ENCODE results near the gene GAB4.
"Not testable (repeated sequence)": the region's sequence is repeated elsewhere in the genome, so short reads cannot be mapped to it uniquely, and the experiment has no call there.

The GAB4 gene

GRCh38 chr22:16933291-16934282 lies 74.4 kb downstream of the GAB4 start:
- in situ Hi-C loops (cut with MboI; ENCODE audit: low pct_unique_long_range_greater_than_20kb, low sequenced_read_pairs), result loop anchor here (25.0 kb wide), 2 partner anchors 254 to 554 kb away; no protein-coding TSS in a partner anchor

GRCh38 chr22:16932577-16932976 lies 75.4 kb downstream of the GAB4 start:
- in situ Hi-C loops (cut with MboI; ENCODE audit: low pct_unique_long_range_greater_than_20kb, low sequenced_read_pairs), result loop anchor here (25.0 kb wide), 2 partner anchors 255 to 555 kb away; no protein-coding TSS in a partner anchor
- no peak for DNase-seq

More at GRCh38 chr22:16933291-16934282, 74.4 kb downstream of the GAB4 start:
- DNase-seq, result no peak

- in situ Hi-C loops (cut with MboI; ENCODE audit: low pct_unique_long_range_greater_than_20kb, low sequenced_read_pairs), result loop anchor here (25.0 kb wide), 2 partner anchors 262 to 562 kb away; no protein-coding TSS in a partner anchor
- DNase-seq, result no peak
Observed at GRCh38 chr22:16925407-16925966, 82.5 kb downstream of the GAB4 start.

GRCh38 chr22:16922706-16923105 lies 85.3 kb downstream of the GAB4 start:
- in situ Hi-C loops (cut with MboI; ENCODE audit: low pct_unique_long_range_greater_than_20kb, low sequenced_read_pairs), result no loop called here
- peak; percentile 5 for DNase-seq

- in situ Hi-C loops (cut with MboI; ENCODE audit: low pct_unique_long_range_greater_than_20kb, low sequenced_read_pairs), result no loop called here
- peak; percentile 11 for DNase-seq
Observed at GRCh38 chr22:16922076-16922475, 85.9 kb downstream of the GAB4 start.

GRCh38 chr22:16917144-16918003 lies 90.6 kb downstream of the GAB4 start:
- DNase-seq, result peak; percentile 77
- in situ Hi-C loops (cut with MboI; ENCODE audit: low pct_unique_long_range_greater_than_20kb, low sequenced_read_pairs), result no loop called here

- DNase-seq, result no peak
- in situ Hi-C loops (cut with MboI; ENCODE audit: low pct_unique_long_range_greater_than_20kb, low sequenced_read_pairs), result no loop called here
Observed at GRCh38 chr22:16915701-16916100, 92.3 kb downstream of the GAB4 start.

- DNase-seq; in situ Hi-C loops (cut with MboI; ENCODE audit: low pct_unique_long_range_greater_than_20kb, low sequenced_read_pairs): not testable (repeated sequence)
Observed at GRCh38 chr22:16914911-16915310, 93.1 kb downstream of the GAB4 start.

- in situ Hi-C loops (cut with MboI; ENCODE audit: low pct_unique_long_range_greater_than_20kb, low sequenced_read_pairs), result no loop called here
- no peak for DNase-seq
Observed at GRCh38 chr22:16914006-16914405, 94.0 kb downstream of the GAB4 start.

GRCh38 chr22:16912281-16912680 lies 95.7 kb downstream of the GAB4 start:
- DNase-seq, result no peak
- in situ Hi-C loops (cut with MboI; ENCODE audit: low pct_unique_long_range_greater_than_20kb, low sequenced_read_pairs), result no loop called here
